Activated gamma-delta T cell treated with Interleukin-2 at 50 U/mL for 16 hours (primary cell): ENCODE results near the gene SKIC2.
"Not testable (repeated sequence)": the region's sequence is repeated elsewhere in the genome, so short reads cannot be mapped to it uniquely, and the experiment has no call there.

Experiments
- DNase-seq: peaks from one replicate; pipeline ENCODE4 v3.0.0-alpha.2; 2020

Gene SKIC2

DNA sequence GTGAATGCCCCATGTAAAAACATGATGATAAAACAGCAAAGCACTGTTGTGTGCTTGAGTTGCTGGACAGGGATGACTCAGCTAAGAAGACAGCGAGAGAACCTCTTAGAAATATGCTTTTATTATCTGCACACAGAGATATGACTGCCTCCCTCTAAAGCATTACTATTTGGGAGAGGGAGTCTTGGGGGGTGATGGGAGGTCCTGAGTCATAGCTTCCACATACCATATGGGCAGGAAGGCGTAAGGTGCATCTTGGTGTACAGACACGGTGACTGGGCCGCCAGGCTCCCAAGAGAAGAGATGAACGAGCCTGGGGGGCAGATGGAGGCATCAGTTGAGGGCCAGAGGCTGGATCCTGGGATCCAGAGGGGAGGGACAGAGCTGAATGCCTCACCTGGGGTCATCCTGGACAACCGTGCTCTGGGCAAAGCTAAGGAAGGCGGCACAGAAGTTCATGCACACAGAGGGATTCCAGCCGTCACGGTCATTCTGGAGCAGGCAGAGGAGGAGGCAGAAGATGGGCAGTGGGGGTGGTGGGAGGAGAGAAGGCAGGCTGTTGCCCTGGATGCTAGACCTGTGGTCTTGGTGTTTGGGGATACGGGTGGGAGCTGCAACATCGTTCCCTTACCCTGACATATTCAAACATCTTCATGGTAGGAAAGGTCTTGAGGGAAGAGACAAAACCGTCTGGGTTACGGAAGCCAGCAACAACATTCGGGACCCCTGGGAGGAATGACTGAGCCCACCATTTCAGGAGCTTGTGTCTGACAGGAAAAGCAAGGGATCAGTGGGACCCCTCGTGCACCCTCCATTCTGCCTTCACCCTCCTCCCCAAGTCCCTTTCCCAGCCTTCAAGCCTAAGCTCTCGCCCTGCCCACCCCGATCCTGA is 11.0 kb downstream of the SKIC2 start:
- DNase-seq: no peak

DNA sequence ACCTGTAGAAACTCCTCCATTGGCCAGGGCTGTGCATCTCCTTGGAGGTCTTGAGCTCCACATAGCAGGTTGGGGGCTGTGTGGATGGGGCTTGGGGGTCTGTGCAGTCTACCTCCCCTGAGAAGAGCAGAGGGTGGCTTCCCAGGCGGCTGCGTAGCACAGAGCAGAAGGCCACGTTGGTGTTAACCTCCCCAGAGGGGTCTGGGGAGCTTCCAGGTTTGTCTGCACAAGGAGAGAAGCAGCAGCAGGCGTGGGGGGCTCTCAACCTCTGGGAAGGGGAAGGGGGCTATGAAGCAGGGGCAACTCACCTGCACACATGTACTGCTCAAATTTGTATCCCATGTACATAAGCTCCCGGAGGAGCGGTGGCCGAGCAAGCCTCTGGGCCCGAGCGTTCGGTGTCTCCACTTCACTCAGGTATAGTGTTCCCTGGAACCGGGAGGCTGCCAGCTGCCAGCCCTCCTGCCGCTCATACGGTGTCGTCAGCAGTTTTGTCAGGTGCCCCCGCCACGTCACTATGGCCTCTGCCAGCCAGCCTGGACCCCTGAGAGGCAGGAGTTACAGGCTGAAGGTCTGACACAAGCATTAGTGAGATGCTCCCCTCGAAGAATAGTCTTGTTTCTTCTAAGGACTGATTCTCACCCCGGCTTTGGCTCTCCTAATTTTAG is 11.8 kb downstream of the SKIC2 start:
- no peak for DNase-seq

DNA sequence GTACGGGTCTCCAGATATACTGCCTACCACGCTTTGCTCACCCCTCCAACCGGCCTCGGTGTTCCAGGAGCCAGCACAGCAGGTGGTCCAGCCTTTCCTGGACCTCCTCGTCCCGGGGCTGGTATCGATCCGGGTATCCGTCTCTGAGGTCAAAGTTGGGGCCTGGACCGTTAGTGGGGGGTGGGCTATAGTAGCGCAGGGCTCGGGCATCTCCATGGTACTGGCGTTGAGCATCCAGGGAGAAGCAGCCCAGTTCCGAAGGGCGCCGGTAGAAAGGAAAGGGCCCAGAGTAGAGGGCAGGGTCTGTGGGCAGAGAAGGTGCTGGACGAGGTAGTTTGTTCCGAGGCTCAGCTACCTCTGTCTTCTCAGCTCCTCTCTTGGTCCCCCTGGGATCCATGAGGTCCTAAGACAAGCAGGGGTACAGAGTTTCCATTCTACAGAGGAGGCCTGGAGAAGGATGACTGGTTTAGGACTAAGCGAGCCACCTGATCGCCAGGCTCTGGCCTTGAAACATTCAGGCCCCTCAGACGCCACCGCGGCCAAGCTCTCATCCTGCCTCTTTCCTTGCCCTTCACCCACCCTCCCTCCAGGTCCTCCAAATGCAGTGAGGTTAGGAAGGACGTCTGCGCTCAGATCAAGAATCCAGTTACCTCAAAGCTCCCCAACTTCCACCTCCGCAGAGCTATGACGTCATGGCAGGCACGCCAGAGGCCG is 12.5 kb downstream of the SKIC2 start:
- no peak for DNase-seq

DNA sequence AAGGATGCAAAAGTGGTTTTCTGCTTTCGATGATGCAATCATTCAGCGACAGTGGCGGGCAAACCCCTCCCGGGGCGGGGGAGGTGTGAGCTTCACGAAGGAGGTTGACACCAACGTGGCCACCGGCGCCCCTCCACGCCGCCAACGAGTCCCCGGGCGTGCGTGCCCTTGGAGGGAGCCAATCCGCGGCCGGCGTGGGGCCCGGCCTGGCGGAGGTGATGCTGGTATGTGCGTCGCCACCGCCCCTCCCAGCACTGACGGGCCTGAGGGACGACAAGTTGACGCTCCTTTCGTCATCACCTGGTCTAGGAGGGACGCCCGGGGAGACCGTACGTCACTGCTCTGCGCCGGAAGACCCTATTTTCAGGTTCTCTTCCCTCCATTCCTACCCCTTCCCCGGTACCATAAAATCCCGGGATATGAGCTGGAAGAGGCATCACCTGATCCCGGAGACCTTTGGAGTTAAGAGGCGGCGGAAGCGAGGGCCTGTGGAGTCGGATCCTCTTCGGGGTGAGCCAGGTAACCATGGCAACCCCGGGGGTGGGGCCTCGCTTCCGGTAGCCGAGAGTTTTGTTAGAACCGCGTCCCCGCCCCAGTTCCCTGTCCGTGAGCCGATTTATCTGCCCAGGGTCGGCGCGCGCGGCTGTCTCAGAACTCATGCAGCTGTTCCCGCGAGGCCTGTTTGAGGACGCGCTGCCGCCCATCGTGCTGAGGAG is 13.2 kb downstream of the SKIC2 start, which contains the start of gene DXO:
TSS of gene DXO (minus strand) at position 146 of the 716 bp plus-strand sequence. CDS start 463 bp downstream, outside the sequence.
- peak; percentile 94 for DNase-seq

DNA sequence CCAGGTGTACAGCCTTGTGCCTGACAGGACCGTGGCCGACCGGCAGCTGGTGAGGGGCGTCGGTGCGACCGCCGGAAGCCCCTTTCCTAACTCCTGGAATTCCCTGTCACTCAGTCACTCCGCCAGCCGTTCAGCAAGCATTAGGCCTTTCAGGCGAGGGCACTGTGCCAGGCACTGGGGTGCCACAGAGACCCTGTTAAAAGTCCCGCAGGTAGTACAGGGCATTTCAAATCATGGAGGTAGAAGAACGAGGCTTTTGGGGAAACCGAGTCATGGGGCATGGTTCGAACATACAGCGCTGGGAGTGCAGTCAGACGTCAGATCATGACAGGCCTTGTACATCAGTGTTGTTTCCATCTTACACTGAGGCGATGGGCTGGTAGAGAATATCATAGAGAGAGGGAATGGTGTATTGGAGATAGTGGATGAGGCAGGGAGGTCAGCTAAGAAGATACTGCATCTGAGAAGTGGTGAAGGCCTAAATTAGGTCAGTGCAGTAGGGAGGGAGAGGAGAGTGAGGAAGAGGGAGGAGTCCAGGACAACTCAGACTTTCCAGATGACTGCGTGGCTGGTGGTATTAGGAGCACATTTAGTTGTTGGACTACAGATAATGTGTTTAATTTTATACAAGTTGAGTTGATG is 13.9 kb downstream of the SKIC2 start:
- no peak for DNase-seq

DNA sequence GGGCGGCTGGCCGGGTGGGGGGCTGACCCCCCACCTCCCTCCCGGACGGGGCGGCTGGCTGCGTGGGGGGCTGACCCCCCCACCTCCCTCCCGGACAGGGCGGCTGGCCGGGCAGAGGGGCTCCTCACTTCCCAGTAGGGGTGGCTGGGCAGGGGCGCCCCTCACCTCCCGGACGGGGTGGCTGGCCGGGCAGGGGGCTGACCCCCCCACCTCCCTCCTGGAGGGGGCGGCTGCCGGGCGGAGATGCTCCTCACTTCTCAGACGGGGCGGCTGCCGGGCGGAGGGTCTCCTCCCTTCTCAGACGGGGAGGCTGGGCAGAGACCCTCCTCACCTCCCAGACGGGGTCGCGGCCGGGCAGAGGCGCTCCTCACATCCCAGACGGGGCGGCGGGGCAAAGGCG is 17.1 kb downstream of the SKIC2 start:
- DNase-seq: not testable (repeated sequence)

DNA sequence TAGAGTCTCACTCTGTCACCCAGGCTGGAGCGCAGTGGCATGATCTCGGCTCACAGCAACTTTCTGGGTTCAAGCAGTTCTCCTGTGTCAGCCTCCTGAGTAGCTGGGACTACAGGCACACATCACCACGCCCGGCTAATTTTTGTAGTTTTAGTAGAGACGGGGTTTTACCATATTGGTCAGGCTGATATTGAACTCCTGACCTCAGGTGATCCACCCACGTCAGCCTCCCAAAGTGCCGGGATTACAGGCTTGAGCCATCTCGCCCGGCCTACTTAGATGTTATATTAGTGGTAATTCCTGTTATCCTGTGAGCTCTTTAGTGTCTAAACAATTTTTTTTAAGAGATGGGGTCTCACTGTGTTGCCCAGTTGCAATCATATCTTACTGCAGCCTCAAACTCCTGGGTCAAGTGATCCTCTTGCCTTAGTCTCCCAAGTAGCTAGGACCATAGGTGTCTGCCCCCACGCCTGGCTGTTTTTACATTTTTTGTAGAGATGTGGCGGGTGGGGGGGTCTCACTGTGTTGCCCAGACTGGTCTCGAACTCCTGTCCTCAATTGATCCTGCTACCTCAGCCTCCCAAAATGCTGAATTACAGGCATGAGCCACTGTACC is 18.9 kb downstream of the SKIC2 start:
- DNase-seq: no peak

DNA sequence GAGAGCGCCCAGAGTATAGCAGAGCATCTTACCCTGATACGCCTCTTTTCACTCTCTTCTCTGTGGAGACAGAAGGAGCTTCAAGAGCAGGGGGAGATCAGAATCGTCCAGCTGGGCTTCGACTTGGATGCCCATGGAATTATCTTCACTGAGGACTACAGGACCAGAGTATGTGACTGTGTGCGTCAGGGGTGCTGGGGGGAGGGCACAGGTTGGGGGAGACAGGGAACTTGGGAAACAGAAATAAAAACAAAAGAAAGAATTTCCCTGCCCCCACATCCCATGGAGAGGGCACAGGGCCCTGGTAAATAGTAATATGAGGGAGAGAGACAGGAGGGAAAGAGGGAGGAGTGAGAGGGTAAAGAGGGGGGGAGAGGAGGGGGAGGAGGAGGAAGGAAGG is 19.9 kb downstream of the SKIC2 start:
- no peak for DNase-seq

DNA sequence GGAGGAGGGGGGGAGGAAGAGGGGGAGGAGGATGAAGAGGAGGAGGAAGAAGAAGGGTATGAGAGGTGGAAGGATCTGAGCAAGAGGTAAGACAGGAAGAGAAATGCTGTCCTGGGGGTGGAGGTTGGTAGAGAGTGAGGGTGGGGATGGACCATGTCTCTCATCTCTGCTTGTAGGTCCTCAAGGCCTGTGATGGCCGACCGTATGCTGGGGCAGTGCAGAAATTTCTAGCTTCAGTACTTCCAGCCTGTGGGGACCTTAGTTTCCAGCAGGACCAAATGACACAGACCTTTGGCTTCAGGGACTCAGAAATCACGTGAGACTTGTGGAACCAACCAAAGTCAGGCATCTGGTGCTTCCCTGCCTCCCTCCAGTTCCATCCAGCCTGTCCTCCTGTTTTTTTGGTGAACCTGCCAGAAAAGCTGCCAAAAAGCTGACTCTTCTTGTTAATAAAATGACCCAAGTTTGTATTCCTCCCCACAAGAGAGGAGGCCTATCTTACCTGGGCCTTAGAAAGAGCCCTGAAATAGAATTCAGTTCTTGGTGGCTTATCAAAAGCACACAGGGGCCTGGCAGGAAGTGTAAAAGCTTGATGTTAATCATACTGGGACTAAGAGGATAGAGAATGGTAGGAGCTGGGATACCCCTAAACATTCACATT is 20.4 kb downstream of the SKIC2 start:
- DNase-seq: no peak

DNA sequence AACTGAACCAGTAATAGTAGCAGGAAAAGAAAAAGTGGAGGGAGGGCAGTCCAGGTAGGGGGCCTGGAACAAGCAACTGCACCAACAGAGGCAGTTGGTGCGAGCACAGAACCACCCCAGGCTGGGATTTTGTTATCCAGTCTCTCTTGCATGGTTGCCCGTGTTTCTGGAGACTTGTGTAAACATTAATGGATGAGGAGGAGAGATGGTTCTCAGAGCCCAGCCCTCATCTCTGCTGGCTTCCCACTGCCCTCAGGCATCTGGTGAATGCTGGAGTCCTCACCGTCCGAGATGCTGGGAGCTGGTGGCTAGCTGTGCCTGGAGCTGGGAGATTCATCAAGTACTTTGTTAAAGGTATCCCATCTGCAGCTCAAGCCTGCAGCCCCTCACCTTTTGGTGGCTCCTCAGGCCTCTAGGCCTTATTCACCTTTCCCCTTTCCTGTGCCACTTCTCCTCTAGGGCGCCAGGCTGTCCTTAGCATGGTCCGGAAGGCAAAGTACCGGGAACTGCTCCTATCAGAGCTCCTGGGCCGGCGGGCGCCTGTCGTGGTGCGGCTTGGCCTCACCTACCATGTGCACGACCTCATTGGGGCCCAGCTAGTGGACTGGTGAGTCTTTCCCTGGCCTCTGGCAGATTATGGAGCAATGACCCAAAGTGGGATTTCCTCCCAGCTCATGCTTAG is 21.4 kb downstream of the SKIC2 start:
- not testable (repeated sequence) for DNase-seq

DNA sequence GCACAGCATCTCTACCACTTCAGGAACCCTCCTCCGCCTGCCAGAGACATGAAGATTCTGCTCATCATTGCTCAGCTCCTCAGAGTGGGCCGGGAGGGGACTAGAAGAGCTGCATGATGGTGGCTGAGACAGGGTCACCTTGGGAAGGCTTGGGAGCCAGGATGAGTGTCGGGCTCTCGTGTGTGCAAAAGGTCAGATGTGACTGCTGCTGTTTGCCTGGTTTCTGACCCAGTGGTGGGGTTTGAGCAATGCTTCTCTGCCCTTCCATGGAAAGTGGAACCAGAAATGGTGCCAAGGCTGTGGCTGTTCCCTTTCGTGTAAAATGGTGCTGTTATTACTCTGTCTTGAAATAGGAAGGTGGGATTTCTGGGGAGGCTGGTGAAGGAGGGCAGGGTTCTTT is 22.0 kb downstream of the SKIC2 start:
- not testable (repeated sequence) for DNase-seq

DNA sequence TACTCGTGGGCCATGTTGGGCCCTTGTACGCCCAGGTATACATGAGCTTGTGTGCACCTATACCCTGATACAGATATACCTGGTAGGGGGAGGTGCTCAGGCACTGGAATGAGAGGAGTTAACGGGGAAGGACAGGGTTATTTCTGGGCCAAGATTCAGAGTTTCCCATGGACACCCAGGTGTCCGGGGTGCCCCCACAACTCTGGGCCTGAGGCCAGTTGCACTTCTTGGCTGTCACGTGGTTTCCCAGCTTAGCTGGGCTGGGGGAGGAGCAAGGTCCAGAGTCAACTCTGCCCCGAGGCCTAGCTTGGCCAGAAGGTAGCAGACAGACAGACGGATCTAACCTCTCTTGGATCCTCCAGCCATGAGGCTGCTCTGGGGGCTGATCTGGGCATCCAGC is 22.8 kb downstream of the SKIC2 start, which contains the start of gene C4A:
TSS of gene C4A (plus strand) at position 314 of the 400 bp plus-strand sequence. CDS start at position 365, 51 bp downstream.
- DNase-seq: not testable (repeated sequence)

DNA sequence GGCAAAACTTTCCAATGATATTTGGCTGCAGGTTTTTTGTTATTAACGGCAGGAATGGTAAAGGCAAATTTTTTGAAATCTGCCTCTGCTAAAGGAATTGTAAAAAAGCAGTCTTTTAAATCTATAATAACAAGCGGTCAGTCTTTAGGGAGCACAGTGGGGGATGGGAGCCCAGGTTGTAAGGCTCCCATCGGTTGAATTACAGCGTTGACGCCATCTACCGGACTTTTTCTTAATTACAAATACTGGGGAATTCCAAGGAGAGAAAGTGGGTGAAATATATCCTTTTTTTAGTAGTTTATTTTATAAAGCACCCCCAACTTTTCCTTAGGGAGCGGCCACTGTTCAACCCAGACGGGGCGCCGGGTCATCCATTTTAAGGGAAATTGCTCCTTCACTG is 30.4 kb downstream of the SKIC2 start:
- not testable (repeated sequence) for DNase-seq

DNA sequence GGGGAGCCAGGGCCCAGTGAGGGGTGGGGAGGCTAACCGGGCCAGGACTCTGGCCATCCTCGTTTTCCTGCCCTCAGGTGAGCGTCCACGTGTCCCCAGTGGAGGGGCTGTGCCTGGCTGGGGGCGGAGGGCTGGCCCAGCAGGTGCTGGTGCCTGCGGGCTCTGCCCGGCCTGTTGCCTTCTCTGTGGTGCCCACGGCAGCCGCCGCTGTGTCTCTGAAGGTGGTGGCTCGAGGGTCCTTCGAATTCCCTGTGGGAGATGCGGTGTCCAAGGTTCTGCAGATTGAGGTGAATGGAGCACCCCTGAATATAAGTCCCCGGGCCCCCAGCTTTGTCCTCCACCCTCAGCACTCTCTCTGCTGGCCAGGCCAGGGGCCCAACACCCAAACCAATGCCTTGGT is 35.4 kb downstream of the SKIC2 start:
- DNase-seq: not testable (repeated sequence)

DNA sequence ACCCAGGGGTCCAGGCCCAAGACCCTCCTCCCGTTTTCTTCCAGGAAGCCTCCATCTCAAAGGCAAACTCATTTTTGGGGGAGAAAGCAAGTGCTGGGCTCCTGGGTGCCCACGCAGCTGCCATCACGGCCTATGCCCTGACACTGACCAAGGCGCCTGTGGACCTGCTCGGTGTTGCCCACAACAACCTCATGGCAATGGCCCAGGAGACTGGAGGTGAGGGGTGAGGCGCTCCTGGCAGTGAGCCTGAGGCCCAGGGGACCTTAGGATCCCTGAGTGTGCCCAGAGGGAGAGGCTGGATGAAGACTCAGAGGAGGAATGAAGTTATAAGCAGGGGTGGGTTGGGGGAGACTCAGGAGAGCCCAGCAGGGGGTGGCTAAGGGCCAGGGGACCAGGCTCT is 37.4 kb downstream of the SKIC2 start:
- DNase-seq: not testable (repeated sequence)

DNA sequence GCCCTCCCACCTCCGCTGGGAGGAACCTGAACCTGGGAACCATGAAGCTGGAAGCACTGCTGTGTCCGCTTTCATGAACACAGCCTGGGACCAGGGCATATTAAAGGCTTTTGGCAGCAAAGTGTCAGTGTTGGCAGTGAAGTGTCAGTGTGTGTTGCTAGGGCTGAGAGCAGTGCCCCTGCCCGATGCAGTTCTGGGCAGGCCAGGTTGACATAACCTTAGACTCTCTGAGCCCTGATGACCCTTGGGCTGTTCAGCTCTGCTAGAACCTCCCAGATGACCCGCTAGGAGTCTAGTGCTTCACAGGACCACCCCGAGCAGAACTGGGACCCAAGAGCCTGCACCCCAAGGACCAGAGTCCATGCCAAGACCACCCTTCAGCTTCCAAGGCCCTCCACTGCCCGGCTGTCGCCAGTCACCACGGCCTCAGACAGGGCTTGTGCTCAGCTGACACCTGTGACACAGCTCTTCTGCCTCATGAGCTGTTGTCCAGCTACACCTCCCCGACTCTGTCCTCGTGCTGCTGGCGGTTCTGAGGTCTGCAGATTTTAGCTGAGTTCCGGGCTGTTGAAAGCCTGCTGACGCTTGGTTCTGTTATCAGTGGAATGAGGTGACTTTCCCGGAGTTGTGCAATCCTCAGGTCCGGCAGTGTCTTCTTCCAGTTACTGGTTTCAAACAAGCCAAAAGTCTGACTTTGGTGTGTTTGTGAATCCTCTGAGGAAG is 43.7 kb downstream of the SKIC2 start:
- not testable (repeated sequence) for DNase-seq

DNA sequence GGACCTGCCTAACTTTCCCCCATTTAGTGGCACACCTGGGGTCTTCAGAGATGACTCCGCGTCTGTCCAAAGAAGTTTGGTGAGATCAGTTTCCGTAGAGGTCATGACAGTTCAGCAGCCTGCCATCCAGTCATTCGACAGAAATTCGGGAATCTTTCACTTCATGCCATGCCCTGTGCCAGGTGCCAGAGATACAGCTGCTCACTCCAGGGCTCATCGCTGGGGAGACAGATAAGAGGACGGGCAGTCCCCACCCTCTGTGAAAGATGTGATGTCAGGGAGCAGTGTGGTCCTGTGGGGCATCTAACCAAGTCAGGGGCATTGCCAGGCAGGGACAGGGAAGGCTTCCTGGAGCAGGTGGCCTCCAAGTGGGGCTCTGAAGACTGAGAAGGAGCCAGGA is 44.3 kb downstream of the SKIC2 start:
- DNase-seq: not testable (repeated sequence)

DNA sequence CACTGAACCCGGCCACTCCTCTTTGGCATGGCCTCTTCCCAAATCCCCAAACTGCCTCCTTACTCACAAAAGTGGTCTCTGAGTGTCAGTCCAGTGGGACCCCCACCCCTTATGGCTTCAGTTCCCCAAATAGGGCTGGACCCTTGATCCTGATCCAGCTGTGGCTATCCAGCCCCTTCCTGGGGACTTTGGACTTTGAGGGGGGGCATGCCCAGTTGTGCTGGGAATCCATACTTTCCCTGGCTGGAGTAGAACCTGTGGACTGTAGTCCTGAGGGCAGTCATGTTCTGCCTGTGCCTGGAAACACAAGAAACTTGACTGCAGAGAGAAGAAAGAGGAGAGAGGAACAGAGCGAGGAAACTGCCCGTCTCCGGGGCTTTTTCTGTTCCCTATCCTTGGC is 45.4 kb downstream of the SKIC2 start:
- DNase-seq: not testable (repeated sequence)

DNA sequence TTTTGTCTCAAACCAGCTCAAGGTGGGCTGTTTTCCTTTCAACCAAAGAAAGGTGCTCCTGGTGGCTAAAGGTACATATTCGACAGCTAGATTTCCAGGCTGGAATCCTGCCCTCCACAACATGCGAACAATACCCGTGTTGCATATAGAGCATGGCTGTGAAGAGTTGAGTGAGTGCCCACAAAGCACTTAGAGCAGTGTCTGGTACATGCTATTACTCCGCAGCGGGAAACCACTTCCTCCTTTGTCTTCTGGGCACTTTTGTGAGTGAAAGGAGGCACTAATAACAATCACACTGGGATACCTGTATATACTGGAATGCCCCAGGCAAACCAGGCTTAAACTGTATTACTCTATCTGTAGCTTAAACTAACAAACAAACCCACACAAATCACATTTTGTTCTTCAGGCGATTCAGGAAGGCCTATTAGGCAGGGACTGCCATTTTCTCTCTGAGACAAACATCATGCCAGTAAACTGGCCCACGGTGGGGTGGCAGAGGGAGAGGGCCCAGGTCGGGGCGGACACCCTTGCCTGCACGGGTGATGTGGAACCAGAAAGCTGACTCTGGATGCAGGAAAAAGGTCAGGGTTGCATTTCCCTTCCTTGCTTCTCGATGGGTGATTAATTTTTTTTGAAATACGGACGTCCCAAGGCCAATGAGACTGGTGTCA is 46.0 kb downstream of the SKIC2 start:
- not testable (repeated sequence) for DNase-seq
